ENCODE measurements around the gene SERINC2.
A peak's percentile ranks its signal among the peaks of the same experiment; 100 is the strongest.

SERINC2 gene

DNA sequence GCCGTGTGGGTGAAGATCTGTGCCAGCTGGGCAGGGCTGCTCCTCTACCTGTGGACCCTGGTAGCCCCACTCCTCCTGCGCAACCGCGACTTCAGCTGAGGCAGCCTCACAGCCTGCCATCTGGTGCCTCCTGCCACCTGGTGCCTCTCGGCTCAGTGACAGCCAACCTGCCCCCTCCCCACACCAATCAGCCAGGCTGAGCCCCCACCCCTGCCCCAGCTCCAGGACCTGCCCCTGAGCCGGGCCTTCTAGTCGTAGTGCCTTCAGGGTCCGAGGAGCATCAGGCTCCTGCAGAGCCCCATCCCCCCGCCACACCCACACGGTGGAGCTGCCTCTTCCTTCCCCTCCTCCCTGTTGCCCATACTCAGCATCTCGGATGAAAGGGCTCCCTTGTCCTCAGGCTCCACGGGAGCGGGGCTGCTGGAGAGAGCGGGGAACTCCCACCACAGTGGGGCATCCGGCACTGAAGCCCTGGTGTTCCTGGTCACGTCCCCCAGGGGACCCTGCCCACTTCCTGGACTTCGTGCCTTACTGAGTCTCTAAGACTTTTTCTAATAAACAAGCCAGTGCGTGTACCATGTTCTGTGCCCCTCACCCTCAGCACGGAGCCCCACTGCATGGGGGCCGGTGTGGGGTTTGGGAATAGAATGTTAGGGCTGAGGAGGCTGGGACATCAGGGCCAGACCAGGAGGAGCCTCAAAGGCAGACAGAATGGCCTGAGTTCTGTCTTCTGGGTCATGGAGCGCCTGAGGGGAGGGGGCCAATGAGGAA lies 21.3 kb downstream of the SERINC2 start:
- no peak for DNase-seq (ENCODE audit: low read depth)

DNA sequence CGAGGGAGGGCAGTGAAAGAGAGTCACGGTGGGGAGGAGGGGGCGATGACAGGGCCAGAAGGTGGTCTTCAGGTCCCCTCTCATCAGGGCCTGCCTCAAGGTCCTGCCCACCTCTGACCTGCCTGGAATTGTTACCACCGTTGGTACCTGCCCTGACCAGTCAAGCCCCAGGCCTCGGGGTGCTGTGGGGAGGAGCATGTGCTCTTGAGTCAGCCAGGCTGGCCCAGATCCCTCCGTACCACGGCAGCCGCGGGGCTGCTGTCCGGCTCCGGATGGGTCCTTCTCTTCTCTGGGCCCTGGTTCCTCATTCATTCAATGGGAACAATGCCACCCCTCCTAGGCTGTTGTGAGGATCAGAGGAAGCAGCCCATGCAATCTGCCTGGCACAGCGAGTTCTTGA lies 22.0 kb downstream of the SERINC2 start:
- DNase-seq (ENCODE audit: low read depth) = no peak

DNA sequence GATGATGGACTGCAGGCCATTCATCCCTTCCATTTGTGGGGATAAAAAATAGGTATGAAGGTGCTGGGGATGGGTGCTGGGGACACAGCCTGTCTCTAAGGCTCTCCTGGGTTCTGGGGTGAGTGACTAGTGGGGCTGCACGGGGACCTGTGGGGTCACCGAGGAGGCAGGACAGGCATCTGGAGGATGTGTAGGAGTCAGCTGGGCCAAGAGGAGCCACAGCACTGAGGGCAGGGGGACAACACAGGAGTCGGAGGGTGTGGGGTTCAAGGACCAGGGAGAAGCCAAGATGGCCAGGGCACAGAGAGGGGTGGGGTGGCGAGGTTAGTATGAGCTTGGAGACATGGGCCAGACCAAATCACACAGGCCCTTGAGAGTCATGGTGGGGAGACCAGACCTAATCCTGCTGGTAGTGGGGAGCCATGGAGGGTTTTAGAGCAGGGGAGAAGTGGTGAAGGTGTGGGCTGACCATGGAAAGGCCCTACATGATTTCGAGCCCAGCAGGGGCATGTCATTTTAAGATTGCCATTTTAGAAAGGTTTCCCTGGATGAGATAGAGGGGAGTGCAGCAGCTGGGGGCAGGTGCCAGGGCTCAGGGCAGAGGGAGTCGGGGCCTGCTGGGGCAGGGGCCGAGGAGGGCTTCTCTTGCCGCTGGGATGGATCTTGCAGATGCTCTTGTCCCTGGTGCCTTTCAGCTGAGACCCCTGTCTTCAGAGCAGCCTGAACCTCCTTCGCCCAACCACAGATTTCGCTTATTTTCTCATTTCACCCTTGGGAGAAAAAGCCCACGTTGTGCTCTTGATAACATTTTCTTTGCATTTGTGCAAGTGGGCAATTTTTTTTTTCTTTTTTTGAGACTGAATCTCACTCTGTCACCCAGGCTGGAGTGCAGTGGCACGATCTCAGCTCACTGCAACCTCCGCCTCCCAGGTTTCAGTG lies 22.7 kb downstream of the SERINC2 start:
- DNase-seq (ENCODE audit: low read depth) = no peak

- no peak for DNase-seq (ENCODE audit: low read depth)
Observed at GRCh38 chr1:31436596-31437432, 23.8 kb downstream of the SERINC2 start.

- DNase-seq (ENCODE audit: low read depth) = no peak
Observed at GRCh38 chr1:31437433-31438037, 24.5 kb downstream of the SERINC2 start.

- DNase-seq (ENCODE audit: low read depth) = no peak
Observed at GRCh38 chr1:31439276-31439675, 26.3 kb downstream of the SERINC2 start.

DNA sequence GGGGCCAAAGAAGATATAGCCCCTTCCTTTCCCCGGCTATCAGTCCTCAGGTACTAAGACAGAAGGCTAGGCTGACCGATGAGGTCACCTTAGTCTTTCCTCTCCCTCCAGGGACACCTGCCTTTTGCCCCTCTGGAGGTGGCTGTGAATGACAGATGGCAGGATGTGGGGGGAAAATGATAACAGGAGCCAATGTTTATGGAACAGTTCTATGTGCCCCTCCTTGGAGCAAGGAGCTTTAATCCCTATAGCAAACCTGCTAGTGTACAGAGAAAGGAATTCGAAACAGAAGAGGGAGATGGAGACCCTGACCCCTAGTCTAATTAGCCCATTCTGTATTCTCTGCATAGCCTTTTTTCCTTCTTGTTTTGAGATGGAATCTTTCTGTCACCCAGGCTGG lies 28.1 kb downstream of the SERINC2 start:
- DNase-seq (ENCODE audit: low read depth) = no peak

DNA sequence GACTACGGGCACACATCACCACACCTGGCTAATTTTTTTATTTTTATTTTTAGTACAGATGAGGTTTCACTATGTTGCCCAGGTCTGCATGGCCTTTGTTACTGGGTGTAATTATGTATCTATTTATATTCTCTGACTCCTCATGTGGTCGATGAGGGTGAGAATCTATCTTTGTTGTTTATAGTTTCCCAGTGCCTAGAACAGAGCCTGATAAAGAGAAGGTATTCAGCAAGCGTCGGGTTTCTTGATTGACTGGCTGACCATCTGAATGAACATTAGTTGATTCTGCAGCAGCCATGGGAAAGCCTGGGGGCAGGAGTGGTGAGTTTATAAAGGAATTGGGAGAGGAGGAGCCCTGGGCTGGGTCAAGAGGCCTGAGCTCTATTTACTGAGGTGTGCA lies 28.5 kb downstream of the SERINC2 start:
- DNase-seq (ENCODE audit: low read depth) = no peak

GRCh38 chr1:31441970-31442647 lies 29.1 kb downstream of the SERINC2 start:
- DNase-seq (ENCODE audit: low read depth) = no peak

DNA sequence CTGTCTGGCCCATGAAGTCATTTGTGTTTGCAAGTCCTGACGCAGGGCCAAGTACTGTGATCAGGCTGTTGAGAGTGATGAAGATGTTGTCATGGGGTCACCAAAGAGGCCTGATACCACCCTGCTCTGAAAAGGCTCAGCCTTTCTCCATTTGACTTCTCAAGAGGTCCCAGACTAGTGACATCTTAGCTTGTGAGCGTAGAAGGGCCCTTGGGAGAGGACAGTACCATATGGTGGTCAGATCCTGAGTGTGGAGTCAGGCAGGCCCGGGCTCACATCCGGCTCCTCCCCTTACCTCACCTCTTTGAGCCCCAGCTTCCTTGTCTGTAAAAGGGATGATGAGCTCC lies 29.6 kb downstream of the SERINC2 start:
- no peak for DNase-seq (ENCODE audit: low read depth)

GRCh38 chr1:31443673-31444072 lies 30.7 kb downstream of the SERINC2 start:
- no peak for DNase-seq (ENCODE audit: low read depth)

DNA sequence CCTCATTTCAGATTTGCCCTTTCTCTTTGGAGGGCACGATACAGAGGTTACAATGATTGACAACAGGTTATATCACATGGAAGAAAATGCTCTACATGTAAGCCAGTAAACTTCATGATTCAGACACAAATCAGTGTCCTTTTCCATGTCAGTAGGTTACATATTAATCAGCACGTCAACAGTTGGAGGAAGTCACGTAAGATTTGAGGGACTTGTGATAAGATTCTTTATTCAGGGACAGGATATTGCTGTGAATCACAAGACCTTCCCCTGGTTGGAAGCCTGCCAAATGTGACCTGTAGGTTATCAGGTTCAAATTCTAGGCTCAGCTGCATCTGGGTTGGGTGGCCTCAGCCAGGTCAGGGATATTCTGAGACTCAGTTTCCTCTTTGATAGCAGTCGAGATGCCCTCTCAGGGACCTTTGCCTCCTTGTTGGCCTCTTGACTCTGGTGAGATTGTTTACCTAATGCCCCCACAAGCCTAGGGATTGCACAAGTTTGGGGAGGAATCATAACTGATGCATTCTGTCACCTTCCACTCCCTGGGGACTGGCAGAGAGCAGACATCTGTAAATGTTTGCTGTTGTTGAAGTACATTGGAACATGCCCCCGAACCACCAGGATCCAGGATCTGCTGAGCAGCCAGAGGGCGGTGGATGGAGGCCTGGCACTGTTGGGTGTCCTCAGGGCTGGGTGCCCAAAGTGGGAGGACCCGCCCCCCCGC lies 31.9 kb downstream of the SERINC2 start:
- DNase-seq (ENCODE audit: low read depth) = no peak

DNA sequence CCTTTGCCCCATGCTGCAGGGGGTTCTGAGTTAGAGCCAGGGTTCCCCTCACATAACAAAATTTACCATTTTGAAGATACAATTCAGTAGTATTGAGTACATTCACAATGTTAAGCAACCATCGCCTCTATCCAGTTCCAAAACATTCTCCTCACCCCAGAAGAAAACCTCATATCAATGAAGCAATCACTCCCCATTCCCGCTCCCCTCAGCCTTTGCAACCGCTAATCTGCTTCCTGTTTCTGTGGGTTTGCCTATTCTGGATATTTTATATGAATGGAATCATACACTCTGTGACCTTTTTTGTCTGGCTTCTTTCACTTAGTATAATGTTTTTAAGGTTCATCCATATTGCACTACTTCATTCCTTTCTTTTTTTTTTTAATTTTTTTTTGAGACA lies 32.9 kb downstream of the SERINC2 start:
- no peak for DNase-seq (ENCODE audit: low read depth)

DNA sequence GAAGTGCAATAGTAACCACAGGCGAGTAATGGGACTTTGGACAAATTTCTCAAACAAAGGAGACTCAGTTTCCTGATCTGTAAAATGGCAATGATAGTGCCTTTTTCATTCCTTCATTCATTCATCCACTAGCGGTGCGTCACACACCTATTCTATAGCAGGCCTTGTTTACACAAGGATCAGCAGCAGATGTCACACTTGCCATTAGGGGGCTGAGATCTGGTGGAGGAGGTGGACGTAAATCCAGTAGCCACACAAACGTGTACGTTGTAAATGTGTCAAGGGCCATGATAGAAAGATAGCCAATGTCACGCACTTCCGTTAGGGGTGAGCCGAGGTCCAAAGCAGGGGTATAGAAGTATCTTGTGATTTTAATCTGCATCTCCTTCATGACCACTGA lies 34.2 kb downstream of the SERINC2 start:
- DNase-seq (ENCODE audit: low read depth) = no peak

DNA sequence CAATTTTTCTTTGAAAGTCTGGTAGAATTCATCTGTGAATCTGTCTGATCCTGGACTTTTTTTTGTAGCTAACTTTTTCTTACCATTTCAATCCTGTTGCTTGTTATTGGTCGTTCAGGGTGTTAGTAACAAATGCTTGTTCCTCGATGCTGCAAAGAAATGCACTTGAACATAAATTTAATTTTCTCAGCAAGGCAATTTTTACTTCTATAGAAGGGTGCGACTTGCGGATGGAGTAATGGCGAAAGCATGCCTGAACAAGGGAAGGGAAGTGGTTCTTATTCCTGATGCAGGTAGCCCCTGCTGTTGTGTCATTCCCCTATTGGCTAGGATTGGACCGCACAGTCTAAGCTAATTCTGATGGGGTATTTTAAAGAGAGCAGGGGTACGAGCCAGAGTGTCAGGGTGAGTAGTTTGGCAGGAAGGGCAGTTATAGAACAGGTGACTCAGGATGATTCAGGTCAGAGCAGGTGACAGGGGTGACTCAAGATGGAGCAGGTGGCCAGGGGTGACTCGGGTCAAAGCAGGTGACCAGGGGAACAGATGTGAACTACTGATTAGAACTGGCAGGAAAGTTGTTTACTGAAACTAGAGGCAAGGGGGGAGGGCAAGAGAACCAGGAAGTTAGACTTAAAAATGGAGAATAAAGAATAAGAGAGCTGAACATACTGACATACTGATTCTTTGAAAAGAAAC lies 40.5 kb downstream of the SERINC2 start:
- DNase-seq (ENCODE audit: low read depth) = no peak

DNA sequence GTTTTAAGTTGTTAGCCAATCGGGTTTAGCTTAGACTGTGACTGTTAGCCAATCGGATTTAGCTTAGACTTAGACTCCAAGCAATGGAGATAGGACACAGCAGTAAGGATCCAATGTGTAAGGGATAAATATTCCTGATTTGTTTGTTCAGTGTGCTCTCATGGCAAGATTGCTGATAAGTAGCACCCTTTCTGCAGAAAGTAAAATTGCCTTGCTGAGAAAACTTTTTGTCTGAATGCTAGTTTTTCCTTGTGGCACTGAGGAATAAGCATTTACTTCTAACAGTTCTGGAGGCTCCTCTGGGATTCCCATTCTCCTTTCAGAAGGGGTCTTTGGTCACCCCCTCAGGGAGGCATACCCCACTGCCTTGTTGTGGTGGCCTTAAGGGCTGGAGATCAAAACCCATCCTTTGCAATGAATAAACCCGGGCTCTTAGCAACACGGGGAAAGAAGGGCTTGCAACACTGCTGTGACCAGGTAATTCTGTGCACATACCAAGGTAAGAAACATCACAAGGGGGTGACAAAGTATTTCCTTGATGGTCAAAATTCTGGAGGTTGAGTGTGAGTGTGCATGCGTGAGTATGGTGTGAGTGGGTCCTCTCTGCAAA lies 45.4 kb downstream of the SERINC2 start:
- no peak for DNase-seq (ENCODE audit: low read depth)

GRCh38 chr1:31460027-31460426 lies 47.0 kb downstream of the SERINC2 start:
- peak; percentile 28 for DNase-seq (ENCODE audit: low read depth)

DNA sequence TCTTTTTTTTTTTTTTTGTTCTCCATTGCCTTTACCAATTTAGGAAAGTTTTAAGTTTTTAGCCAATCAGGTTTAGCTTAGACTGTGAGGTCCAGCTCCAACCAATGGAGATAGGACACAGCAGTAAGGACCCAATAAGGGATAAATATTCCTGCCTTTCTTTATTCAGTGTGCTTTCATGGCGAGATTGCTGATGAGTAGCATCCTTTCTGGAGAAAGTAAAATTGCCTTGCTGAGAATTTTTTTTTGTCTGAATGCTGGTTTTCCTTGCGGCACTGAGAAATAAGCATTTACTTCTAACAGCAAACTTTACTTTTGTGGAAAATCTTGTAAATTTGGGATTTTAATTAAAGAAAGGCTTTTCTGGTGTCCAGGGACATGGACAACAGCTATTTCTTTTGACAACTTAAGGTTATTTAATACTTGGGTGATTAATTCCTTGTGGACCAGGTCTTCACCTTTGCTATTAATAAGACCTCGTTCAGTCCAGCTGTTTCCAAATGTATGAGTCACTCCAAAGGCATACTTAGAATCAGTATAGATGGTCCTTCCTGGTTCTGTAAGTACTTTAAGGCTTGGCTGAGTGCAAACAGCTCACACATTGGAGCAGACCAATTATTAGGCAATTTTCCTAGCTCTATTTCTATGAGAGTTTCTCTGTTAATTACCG lies 54.1 kb downstream of the SERINC2 start:
- no peak for DNase-seq (ENCODE audit: low read depth)

- DNase-seq (ENCODE audit: low read depth) = no peak
Observed at GRCh38 chr1:31470794-31471315, 57.8 kb downstream of the SERINC2 start.

Measured in EH (cell line).